Embryonic facial prominence (tissue), 1 donor: Measurements from ENCODE around the gene PCBD1.
"Not testable (repeated sequence)": the region's sequence is repeated elsewhere in the genome, so short reads cannot be mapped to it uniquely, and the experiment has no call there.

Experiments
- DNase-seq: peaks from one replicate; pipeline ENCODE4 v3.0.0-alpha.2; 2016; ENCODE audit errors: extremely low spot score

The PCBD1 gene

GRCh38 chr10:70887804-70888800 is at the start of gene PCBD1:
Gene PCBD1, minus strand, starts transcription at chr10:70888565. Its CDS starts 32 bp downstream, at chr10:70888533.
- DNase-seq, result peak; percentile 16

DNA sequence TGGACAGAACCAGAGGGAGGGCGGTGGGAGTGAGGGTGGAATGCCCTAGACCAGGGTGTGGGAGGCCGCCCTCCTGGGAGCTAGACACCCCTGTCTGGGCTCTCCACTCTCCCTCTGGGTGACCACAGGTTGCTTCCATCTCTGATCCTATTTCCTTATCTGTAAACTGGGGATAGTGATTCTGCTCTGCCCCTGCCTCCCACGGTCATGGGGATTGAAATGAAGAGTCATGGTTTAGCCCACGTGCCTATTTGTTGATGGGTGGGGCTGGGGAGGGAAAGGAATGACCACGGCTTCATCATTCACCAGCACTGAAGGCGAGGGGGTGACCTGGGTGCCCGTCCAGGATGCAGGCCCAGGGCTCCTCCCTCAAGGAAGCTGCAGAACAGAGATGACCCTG is 49.3 kb upstream of the PCBD1 start:
- DNase-seq, result no peak

GRCh38 chr10:70936111-70936510 is 47.7 kb upstream of the PCBD1 start:
- DNase-seq, result no peak

DNA sequence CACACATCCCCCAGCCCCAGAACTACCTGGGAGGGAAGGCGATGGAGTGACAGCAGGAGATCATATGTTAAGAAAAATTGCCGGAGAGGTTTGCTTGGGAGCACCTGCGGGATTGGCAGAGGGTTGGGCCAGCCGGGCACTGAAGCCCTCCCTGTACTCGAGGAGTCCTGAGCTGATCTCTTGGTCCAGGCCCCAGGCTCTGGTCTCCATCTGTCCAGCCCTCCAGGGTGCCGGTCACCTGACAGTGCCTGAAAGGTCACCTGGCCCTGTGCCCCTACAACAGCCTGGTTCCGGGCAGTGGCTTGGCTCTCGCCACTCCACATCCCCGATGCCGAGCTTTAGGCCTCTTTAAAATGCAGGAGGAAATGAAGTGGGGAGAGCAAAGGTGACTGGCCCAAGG is 47.3 kb upstream of the PCBD1 start:
- no peak for DNase-seq

- DNase-seq, result no peak
These were observed 46.8 kb upstream of the PCBD1 start for GRCh38 chr10:70935125-70935625.

DNA sequence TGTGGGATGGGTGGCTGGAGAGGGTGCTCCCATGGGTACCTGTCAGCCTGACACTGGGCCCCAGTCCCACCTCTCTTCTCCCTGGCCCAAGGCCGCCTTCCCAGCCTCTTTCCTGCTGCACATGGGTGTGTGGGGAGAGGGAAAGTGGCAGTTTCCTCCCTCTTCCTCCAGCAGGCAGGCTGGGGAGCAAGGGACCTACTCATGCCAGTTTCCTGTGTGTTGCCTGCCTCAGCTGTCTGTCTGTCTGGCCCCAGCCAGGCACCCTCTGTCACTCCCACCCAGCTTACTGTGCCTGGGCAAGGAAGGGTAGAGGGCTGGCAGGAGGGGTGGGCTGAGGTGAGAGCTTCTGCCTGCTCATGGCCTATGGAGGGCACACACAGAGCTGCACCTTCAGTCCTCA is 46.3 kb upstream of the PCBD1 start:
- DNase-seq, result no peak

DNA sequence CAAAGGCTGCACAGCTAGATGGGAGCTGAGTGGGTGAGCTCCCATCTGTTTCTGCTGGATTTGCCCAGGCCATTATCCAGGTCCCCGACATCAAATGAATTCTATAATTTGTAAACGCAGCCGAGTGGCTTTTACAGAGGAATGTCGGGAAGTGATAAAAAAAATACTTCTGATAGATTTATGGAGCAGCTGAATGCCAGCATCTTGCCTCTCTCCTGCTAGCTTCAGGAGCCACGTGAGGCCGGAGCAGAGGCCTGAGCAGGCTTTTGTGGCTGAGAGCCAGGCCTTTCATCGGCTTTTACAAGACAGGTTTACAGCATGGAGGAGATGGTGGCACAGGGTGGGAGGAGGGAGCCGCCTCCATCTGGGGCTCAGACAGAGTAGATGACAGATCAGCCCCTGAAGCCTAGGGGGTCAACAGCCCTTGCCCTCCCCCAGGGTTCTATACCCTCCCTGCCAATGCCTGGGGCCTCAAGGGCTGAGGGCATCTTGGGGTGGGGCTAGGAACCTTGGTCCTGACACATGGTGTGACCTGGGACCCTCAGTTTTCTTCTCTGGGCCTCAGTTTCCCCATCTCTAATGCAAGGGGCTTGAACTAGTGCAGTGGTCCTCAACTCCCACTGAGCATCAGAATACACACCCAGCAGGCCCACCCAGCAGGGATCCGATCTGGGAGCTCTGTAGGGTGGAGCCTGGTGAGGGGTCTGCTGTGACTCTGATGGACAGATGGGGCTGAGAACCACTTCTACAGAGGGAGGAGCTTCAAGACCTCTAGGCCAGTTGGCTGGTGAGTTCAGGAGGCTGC is 44.2 kb upstream of the PCBD1 start:
- no peak for DNase-seq

GRCh38 chr10:70931168-70931815 is 42.9 kb upstream of the PCBD1 start:
- no peak for DNase-seq

DNA sequence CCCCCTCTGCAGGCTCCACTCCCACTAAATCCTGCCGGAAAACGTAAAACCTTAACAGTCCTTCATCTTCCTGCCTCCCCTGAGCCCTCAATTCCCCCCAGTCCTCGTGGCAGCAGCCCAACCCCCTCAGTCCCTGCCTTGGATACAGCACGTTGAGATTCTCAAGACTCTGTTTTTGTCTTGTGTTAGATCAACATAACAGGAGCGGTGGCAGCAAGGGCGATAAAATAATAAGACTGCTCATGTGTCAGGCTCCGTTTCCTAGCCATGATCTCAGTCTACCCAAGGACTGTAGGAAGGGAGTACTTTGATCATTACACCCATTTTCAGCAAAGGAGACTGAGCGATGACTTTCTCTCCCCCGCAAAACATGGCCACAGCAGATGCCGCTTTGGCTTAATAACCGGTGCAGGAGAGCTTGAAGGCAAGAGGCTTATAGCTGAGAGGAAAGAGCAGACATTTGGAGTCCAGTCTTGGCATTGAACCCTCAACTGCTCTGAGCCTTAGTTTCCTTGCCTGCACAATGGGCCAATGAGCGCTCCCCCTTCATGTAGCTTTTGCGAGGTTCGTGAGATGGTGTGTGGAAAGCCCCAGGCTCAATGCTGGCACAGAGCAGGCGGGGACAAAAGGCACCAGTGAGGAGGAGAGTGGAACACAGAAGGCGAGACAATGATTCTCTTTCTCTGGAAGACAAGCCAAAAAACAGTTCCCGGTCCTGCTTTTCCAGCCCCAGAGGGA is 42.1 kb upstream of the PCBD1 start:
- DNase-seq, result no peak

DNA sequence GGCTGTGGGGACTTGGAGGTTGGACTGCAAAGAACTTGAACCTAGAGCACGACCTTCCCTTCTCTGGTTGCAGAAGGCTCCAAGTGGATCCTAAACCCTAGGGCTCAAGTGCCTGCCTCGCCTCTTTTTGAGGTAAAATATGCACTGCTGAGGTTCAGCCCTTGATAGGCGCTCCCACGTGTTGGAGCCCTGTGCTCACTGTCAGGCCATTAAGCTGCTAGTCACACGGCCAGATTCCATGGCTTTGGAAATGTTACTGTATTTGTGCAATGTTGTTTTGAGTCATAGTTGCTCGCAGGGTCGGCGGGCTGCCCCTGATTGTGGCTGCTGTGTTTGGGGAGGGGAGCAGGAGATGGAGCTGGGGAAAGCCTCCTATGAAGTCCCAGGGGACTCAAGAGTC is 39.8 kb upstream of the PCBD1 start:
- DNase-seq, result no peak

GRCh38 chr10:70927189-70927943 is 39.0 kb upstream of the PCBD1 start:
- DNase-seq, result no peak

GRCh38 chr10:70926226-70927000 is 38.0 kb upstream of the PCBD1 start:
- no peak for DNase-seq

DNA sequence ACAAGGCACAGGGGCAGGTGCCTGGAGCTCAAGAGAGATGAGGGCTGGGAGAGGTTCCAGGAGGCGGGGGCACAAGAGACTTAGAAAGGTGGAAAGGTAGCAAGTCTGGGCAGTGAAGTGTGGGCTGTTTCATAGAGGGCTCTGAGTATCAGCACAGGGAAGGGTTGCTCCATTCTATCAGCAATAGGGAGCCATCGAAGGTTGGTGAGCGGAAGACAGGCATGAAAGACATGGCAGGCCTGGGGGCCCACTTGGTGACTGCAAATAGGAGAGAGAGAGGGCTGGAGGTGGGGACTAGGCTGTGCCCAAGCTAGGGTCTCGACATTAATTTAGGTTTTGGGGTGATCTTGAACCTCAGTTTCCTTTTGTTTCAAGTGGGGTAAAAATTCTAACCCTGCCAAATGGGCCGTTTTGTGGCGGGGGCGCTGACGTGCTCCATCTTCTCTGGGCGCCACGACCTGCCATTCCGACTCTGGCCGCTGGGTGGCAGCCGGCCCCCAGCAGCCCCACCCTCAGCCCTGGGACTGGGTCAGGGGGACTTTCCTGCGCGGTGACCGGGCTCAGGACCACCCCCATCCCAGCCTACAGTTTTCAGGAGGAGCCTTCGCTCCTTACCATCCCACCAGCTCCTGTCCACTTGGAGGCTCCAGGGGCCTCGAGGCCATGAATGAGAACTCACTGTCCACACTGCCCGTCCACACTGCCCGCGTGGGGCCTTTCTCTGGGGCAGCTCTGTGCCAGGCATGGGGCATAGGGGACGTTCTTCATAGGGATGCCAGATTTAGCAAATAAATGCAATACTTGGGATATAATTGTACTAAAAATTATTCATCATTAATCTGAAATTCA is 37.2 kb upstream of the PCBD1 start:
- DNase-seq, result no peak

DNA sequence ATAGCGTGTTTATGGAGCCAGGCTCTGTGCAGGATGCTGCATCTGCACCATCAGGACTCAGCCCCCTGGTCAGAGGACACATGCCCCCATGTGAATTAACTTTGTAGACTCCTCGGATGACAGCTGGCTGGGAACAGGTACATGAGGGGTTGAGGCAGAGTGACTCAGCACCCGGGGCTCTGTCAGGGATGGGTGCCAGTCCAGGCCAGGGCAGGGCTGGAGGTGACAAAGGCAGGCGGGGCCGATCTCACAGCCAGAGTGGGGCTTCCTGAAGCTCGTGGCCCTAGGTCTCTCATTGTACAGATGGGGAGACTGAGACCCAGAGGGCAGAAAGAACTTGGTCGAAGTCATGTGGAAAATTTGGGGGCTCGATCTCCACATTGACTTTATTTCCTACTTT is 35.3 kb upstream of the PCBD1 start:
- no peak for DNase-seq

- DNase-seq, result no peak
These were observed 32.9 kb upstream of the PCBD1 start for GRCh38 chr10:70921285-70921684.

DNA sequence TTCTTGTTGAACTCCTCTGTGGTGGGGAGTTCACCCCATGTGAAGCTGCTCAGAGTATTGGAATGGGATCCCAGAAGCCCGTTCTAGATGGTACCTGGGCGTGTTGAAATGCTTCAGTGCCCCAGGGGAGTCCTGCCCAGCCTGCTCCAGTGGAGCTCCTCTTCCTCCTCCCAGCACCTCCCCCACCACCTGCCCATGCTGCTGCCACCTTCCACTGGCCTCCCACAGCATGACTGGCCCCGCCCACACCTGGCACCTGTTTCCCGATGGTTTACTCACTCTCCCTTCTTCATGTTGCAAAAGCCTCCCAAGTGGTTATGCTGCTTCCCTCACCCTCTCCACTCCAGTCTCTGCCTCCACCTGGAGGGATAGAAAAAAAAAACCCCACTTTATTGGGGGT is 32.2 kb upstream of the PCBD1 start:
- DNase-seq, result no peak

DNA sequence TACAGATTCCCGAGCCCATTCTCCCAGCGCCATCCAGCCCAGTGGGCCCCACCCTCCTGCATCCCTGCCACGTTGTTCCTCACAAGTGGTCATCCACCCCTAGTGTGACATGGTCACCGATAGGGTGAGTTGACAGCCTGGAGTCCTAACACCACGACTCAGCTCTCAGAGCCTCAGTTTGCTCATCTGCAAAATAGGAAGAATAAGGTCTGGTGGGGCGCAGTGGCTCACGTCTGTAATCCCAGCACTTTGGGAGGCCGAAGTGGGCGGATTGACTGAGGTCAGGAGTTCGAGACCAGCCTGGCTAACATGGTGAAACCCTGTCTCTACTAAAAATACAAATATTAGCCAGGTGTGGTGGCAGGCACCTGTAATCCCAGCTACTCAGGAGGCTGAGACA is 31.5 kb upstream of the PCBD1 start:
- DNase-seq, result not testable (repeated sequence)

DNA sequence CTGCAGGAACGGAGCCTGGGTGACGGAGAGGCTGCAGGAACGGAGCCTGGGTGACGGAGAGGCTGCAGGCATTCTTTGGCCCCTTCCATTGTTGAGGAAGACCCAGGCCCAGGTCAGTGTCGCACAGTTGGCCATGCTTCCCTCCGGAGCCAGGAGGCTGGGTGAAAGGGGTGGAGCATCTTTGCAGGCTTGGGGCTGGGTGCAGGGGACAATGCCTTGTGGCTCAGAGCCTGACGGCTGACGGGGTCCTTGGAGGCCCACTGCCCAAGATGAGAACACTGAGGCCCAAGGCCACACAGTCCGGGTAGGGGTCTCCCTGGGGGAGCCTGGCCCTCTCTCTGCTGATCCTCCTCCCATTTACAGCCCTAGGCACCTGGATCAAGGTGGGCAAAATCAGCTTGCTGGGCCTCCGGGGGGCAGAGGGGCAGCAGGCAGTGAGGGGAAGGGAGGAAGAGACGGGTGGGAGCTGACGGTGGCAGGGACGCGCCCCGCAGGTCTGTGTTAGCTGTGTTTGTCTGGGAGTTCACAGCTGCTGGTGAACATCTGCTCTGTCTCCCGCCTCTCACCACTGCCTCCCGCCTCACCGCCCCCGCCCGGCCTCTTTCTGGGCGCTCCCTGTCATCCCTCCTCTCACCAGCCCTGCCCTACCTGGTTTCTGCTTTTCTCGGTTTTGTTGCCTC is 30.6 kb upstream of the PCBD1 start:
- DNase-seq, result no peak
